Stimulated activated CD4-positive, alpha-beta T cell treated with anti-CD3 and anti-CD28 coated beads, Interleukin-2, amount 100 ng/mL, for 4 hours (primary cell): ENCODE measurements around the gene FRAT1.

Source experiments
- DNase-seq: peaks from one replicate; pipeline ENCODE4 v3.0.0-alpha.2; 2020; ENCODE audit warnings: low read depth

Gene FRAT1

GRCh38 chr10:97307866-97308780, 10.9 kb upstream of the FRAT1 start:
- no peak for DNase-seq

DNA sequence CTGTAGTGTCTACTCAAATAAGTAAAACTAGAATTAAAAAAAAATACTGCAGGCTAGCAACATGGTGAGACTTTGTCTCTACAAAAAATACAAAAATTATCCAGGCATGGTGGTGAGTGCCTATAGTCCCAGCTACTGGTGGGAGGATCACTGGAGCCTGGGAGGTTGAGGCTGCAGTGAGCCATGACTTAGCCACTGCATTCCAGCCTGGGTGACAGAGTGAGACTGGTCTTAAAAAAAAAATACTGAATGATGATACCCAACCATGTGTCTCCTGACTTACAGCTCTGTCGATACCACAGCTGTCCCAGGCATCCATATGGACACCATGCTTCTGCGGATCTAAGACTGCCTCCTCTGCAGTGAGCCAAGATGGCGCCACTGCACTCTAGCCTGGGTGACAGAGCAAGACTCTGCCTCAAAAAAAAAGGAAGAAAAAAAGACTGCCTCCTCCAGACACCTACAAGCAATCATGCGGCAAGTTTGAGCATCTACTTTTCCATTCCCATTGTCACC, 7.9 kb upstream of the FRAT1 start:
- no peak for DNase-seq

DNA sequence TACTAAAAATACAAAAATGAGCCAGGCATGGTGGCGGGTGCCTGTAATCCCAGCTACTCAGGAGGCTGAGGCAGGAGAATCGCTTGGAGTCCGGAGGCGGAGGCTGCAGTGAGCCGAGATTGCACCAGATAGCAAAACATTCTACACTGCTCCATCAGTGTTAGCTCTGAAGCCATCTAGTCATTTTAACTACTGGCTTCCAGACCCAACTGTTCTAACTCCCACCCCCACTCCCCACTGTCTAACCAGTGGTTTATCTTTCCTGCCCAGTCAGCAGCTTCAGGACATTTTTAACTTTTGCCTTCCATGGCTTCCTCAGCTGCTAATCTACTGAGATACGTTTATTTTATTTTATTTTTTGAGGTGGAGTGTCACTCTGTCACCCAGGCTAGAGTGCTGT, 6.2 kb upstream of the FRAT1 start:
- no peak for DNase-seq

- DNase-seq: no peak
Measured at GRCh38 chr10:97314671-97315070, 4.4 kb upstream of the FRAT1 start.

GRCh38 chr10:97319671-97320479, 804 bp downstream of the FRAT1 start:
- DNase-seq: no peak

- DNase-seq: no peak
Measured at GRCh38 chr10:97320480-97321031, 1.5 kb downstream of the FRAT1 start.

DNA sequence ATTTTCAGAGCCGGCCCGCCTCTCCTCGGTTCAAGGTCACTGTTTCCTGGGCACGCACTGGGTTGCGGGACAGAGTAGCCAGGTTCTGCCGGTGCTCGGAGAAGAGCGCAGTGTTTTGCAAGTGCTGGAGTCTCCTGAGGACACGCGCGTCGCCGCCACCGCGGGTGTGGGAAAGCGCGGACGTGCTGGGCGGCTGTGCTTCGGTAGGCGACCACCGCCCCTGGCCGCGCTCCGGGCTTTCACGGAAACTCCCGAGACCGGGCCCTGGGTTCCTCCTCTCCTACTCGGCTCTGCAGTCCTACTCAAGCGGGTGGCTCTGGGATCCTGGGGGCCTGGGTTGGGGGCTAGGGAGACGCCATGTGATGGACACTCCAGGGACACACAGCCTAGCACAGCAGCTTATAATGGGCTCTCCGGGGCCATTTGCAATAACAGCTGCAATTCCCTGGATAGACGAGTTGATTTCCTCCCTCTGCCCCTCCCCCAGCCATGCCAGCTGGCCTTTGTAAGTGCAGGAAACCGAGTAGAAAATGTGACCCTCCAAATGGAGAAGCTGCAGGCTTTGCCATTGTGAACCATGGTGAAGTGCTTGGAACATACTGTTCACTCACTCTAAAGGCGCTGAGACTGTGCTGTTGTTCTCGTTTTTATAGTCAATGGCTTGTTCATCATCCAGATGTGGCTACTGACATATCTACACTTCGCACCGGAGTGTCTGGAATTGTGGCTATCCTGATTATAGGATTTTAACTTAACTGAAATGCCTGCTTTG, 2.1 kb downstream of the FRAT1 start:
- no peak for DNase-seq

DNA sequence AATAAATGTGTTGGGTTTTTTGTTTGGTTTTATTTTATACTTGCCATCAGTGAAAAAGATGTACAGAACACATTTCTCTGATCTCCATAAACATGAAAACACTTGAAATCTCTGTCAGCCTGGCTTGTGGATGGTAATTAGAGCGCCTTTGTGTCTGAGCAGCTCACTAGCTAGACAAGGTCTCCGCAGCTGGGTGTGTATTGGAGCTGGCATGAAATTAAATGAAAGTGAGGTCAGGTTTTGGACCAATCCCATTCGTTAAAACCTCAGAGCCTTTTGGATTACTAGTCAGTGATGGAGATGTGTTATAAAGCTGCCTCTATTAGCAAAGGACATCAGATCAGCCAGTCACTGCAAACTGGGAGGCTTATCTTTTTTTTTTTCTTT, 2.7 kb downstream of the FRAT1 start:
- DNase-seq: no peak

GRCh38 chr10:97323501-97323900, 4.4 kb downstream of the FRAT1 start:
- DNase-seq: no peak

DNA sequence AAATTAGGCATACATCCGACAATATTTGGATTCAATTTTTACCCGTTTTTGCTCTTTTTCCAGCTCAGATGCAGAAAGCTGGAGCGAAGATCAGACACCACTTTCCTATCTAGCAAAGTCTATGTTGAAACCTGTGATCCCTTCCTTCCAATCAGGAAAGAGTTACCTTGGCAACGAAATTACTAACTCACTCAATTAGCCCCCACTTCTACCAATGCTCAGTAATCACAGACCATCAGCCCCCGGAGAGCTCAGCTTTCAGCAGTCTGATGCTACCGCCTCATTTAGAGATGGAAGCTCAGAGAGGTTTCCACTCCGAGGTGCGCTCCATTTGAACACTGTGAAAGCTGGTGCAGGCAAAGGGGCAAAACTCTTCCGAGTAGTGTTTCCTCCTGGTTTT, 6.7 kb downstream of the FRAT1 start:
- DNase-seq: no peak

- no peak for DNase-seq
Measured at GRCh38 chr10:97327348-97328294, 8.6 kb downstream of the FRAT1 start.

GRCh38 chr10:97328646-97329453, 9.8 kb downstream of the FRAT1 start:
- DNase-seq: no peak

GRCh38 chr10:97329766-97330165, 10.7 kb downstream of the FRAT1 start:
- DNase-seq: no peak

DNA sequence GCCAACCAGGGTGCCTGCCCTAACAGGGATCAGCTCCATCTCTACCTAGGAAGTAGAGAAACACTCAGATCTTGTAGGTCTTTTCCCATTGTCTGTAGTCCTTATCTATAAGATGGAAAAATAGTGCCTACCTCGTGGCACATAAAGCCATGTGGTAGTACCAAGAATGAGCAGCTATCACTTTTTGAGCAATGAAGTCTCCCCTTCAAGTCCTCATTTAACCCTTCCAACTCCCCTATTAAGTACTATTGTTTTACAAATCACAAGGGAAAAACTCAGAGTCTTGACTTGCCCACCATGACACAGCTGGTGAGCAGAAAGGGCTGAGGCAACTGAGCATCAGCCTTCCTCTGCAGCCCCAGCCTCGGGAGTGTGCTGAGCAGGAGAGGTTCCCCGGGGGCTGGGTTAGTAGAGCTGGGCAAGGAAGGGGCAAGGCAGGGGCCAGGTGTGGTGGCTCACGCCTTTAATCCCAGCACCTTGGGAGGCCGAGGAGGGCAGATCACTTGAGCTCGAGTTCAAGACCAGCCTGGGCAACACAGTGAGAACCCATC, 12.2 kb downstream of the FRAT1 start:
- DNase-seq: no peak

DNA sequence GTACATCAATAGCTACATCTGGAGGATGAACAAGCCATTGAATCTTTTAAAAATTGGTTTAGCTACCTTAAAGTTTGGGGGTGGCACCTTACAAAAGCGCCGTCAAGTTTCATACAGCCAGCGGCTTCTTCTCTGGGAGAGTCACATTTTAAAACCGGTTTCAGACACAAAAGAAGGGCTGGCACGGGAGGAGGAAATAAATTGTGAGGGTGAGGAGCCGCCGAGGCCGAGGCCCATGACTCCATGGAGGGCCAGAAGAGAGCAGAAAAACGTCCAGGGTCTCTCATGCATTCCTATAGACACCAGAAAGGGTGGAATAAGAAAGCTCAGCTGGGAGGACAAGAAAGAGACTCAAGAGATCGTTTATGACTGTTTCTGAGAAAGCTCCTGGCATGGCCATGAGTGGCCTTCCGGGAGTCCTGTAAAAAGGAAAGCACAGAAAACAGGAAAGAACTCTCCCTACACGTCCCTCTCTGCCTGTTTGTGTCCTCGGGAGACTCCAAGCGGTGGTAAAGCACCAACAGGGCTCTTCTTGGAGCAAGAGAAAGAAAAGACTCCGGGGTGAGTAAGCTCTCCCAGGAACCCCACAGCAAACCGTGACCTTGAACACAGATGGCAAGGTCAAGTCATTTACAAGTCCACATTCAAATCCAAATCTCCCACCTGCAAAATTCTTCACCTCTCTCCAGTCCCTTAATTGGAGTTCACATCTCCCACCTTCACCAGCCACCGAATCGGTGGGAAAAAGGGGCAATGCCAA, 13.7 kb downstream of the FRAT1 start:
- DNase-seq: no peak

DNA sequence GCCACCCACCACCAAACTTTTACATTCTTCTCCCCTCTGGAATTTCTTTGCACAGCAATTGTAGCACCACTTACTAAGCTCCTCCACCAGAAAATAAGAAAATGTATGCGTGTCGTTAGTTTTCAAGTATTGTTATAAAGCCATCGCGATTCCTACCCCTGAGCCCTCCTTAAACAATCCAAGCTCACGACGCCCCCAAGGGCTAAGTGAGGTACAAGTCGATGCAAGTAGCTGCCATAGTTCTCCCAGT, 14.2 kb downstream of the FRAT1 start:
- DNase-seq: no peak

DNA sequence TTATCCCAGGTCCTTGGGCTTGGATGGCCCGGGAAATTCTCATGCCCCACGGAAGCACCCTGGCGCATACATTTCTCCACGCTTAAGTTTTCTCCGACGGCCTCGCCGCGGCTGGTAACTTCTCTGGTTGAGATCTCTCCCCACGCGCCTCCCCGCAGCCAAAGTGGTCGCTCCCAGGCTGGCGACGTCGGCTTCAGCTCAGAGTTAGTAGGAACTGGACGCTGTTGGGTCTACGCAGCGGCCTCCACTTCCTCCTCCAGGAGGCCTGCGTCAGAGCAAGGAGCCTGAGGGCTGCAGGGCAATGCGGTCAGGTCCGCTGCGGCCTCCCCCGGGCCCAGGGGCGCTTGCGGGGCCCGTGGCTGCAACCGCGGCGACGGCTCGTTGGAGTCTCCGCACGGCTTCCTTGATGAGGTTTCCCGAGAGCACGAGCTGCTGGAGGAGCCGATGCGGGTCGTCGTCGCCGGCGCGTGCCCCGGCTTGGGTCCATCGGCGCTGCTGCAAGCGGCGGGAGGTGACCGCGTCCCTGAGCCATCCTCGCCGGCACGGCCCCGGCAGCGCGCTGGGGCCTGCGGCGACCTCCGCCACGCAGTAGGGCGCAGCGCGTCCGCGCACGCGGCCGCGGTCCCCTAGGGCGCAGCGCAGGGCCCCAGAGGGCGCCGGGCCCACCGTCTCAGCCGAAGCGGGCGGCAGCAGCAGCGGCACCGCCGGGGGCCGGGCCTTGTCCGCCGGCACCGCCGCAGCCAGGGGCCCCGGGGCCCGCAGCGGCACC, 14.7 kb downstream of the FRAT1 start:
- DNase-seq: no peak
